Gastroesophageal sphincter (tissue), 4 donors: ENCODE measurements around the gene YPEL3. TPM values are rescaled to one million over a fixed set of nuclear protein-coding genes. Genes with fewer than 3 reads are reported as not detected.

ENCODE experiments used
- ATAC-seq: fragments of 150-250 bp; one replicate; pipeline ENCODE4 v1.9.1; 2016; ENCODE audit warnings: mild to moderate bottlenecking, moderate library complexity
- H3K27ac ChIP-seq, 4 donors: fragments of 200-600 bp; sonication (generic) in 3 of 4; 1 replicate in 3 of 4; 2 replicates in 1 of 4; pipeline ENCODE4 v1.5.1; 2016 to 2019
- H3K27me3 ChIP-seq: fragments of 200-600 bp; sonication (generic); one replicate; pipeline ENCODE4 v1.5.1; 2019
- H3K36me3 ChIP-seq, 2 donors: fragments of 200-600 bp; sonication (generic); one replicate each; pipeline ENCODE4 v1.5.1; 2019; ENCODE audit warnings: control low read depth in 1 of 2
- H3K4me1 ChIP-seq, 3 donors: fragments of 200-600 bp; sonication (generic); 1 replicate in 2 of 3; 2 replicates in 1 of 3; pipeline ENCODE4 v1.5.1; 2016 to 2019; ENCODE audit warnings: control low read depth in 2 of 3
- H3K4me3 ChIP-seq, 2 donors: fragments of 200-600 bp; sonication (generic); one replicate each; pipeline ENCODE4 v1.5.1; 2019; ENCODE audit warnings: mild to moderate bottlenecking in 1 of 2, moderate library complexity in 1 of 2
- H3K9me3 ChIP-seq, 3 donors: fragments of 200-600 bp; sonication (generic); one replicate each; pipeline ENCODE4 v1.5.1; 2017 to 2019; ENCODE audit warnings: control low read depth in 2 of 3
- EP300 ChIP-seq: sonication (generic); formaldehyde crosslinking; IDR thresholded peaks from one replicate; pipeline ENCODE4 v1.6.1; 2017; ENCODE audit warnings: antibody characterized with exemption, mild to moderate bottlenecking
- POLR2A ChIP-seq, 2 donors: fragments of 450-650 bp; IDR thresholded peaks; one replicate each; pipeline ENCODE4 v1.6.1; 2017; ENCODE audit warnings: antibody characterized with exemption in 2 of 2, mild to moderate bottlenecking in 2 of 2, moderate library complexity in 1 of 2
- POLR2AphosphoS5 ChIP-seq: sonication (generic); formaldehyde crosslinking; IDR thresholded peaks from one replicate; pipeline ENCODE4 v1.6.1; 2017; ENCODE audit warnings: antibody characterized with exemption
- WGBS, 2 donors: methylation state at CpG; one replicate each; pipeline ENCODE4 v1.1.5; 2018; ENCODE audit warnings: low coverage in 1 of 2; 5-methylcytosine and 5-hydroxymethylcytosine counted together
- total RNA-seq, 4 donors: library from RNA; depleted of rRNA; stranded (reverse); fragments of >200 nt; gene quantifications; one replicate each; pipeline ENCODE4 v1.1.0, GENCODE V29; 2016
- TF ChIP-seq, protein P1 (sequence below), 4 experiments: fragments of 200-600 bp in 2 of 4; fragments of 450-650 bp in 2 of 4; sonication (generic) in 1 of 4; IDR thresholded peaks; one replicate each; pipeline ENCODE4 v1.5.1; 2017 to 2019; ENCODE audit warnings: antibody characterized with exemption in 4 of 4, mild to moderate bottlenecking in 2 of 4, moderate library complexity in 2 of 4

The YPEL3 gene
- total RNA-seq, 4 donors from 2014 or later, result 76.9 to 105 (median 80.2) TPM

- Histone ChIP-seq H3K4me1 (no peaks in the 10 kb centered on the region), H3K4me3 (no peak overlapping the region), H3K9me3 (no peaks in the 10 kb centered on the region), H3K27ac (no peak overlapping the region), H3K36me3 (no peaks in the 10 kb centered on the region), H3K27me3 (no peaks in the 10 kb centered on the region)
- TF ChIP-seq, protein P1, sequence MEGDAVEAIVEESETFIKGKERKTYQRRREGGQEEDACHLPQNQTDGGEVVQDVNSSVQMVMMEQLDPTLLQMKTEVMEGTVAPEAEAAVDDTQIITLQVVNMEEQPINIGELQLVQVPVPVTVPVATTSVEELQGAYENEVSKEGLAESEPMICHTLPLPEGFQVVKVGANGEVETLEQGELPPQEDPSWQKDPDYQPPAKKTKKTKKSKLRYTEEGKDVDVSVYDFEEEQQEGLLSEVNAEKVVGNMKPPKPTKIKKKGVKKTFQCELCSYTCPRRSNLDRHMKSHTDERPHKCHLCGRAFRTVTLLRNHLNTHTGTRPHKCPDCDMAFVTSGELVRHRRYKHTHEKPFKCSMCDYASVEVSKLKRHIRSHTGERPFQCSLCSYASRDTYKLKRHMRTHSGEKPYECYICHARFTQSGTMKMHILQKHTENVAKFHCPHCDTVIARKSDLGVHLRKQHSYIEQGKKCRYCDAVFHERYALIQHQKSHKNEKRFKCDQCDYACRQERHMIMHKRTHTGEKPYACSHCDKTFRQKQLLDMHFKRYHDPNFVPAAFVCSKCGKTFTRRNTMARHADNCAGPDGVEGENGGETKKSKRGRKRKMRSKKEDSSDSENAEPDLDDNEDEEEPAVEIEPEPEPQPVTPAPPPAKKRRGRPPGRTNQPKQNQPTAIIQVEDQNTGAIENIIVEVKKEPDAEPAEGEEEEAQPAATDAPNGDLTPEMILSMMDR (IDR thresholded peaks at IDR 0.05), result no peak
- TF ChIP-seq POLR2AphosphoS5, result no peak
- TF ChIP-seq POLR2A (IDR thresholded peaks at IDR 0.05), result no peak
- ATAC-seq, result no peak
- WGBS, 2 donors, result 77% methylated on average over 13 of the region's 13 CpGs; no CpG with 5 or more reads in 1 of the 2 donors
Measured at GRCh38 chr16:30142672-30143346, 46.8 kb upstream of the YPEL3 start.

GRCh38 chr16:30141750-30142149 is 45.7 kb upstream of the YPEL3 start:
- H3K27ac ChIP-seq, result no peak overlapping the region
- H3K27me3 ChIP-seq, result no peaks in the 10 kb centered on the region
- H3K4me3 ChIP-seq, result no peak overlapping the region
- no peak for ATAC-seq
- TF ChIP-seq EP300, result no peak
- no peak for TF ChIP-seq POLR2A (IDR thresholded peaks at IDR 0.05)
- TF ChIP-seq, protein P1 (IDR thresholded peaks at IDR 0.05), result no peak
- TF ChIP-seq POLR2AphosphoS5, result no peak
- no peaks in the 10 kb centered on the region for H3K9me3 ChIP-seq
- H3K4me1 ChIP-seq, result no peaks in the 10 kb centered on the region
- no peaks in the 10 kb centered on the region for H3K36me3 ChIP-seq
- 100% methylated on average over 2 of the region's 2 CpGs; no CpG with 5 or more reads in 1 of the 2 donors for WGBS, 2 donors

DNA sequence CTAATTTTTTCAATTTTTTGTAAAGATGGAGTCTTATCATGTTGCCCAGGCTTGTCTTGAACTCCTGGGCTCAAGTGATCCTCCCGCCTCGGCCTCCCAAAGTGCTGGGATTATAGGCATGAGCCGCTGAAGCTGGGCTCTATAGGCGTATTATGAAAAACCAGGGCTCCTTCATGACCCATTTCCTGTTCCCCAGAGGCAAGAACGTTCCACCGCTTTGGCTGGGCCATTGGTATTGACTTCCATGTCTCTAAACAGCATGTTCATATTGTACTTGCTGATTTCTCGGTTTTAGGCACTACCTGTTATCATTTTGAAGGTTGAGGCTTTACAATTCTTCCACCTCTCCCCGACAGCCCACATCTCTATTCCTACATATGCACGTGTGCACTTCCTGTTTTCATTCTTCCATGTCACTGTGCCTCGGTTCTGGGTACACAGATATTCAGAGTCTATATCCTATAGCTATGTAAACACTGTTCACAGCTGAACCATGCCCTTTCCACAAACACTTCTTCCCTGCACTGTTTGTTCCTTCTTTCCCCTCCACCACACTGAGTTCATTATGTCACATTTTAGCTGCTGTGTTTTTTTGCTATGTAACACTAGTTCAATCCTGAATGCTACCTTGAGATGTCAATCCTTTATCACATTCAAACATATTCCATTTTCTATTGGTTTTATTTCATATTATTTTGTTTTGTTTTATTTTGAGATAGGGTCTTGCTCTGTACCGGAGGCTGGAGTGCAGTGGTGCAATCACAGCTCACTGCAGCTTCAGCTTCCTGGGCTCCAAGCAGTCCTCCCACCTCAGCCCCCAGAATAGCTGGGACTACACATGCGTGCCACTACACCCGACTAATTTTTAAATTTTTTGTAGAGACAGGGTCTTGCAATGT is 43.8 kb upstream of the YPEL3 start:
- no peak for TF ChIP-seq POLR2A (IDR thresholded peaks at IDR 0.05)
- TF ChIP-seq, protein P1 (IDR thresholded peaks at IDR 0.05), result no peak
- TF ChIP-seq EP300, result no peak
- TF ChIP-seq POLR2AphosphoS5, result no peak
- Histone ChIP-seq H3K27me3 (no peaks in the 10 kb centered on the region), H3K4me3 (no peak overlapping the region), H3K36me3 (no peaks in the 10 kb centered on the region), H3K4me1 (no peaks in the 10 kb centered on the region), H3K27ac (no peak overlapping the region), H3K9me3 (no peaks in the 10 kb centered on the region)
- no peak for ATAC-seq
- WGBS, 2 donors, result 67 to 70% methylated on average over 7 to 13 of the region's 13 CpGs

DNA sequence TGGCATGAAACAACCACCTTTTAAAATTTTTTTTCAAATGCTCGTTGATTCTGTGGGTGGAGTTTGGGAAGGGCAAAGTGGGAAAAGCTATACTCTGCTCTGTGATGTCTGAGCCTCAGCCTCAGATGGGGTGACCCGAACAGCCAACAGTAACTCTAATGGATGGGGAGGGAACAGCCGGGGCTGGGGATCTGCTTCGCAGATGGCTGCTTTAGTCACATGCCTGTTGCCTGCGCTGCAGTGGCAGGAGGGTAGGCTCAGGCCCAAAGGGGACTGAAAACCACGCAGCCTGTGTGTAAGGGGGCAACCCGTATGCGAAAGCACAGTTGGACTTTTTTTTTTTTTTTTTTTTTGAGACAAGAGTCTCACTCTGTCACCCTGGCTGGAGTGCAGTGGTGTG is 41.9 kb upstream of the YPEL3 start:
- no peaks in the 10 kb centered on the region for H3K9me3 ChIP-seq
- no peak overlapping the region for H3K4me3 ChIP-seq
- WGBS, 2 donors, result 70 to 71% methylated on average over 3 to 8 of the region's 8 CpGs
- no peak for ATAC-seq
- no peak overlapping the region for H3K27ac ChIP-seq
- H3K4me1 ChIP-seq, result no peaks in the 10 kb centered on the region
- no peaks in the 10 kb centered on the region for H3K27me3 ChIP-seq
- no peaks in the 10 kb centered on the region for H3K36me3 ChIP-seq
- no peak for TF ChIP-seq EP300
- no peak for TF ChIP-seq POLR2AphosphoS5
- no peak for TF ChIP-seq POLR2A (IDR thresholded peaks at IDR 0.05)
- TF ChIP-seq, protein P1 (IDR thresholded peaks at IDR 0.05), result no peak
